ENCODE data around the gene PITX1.
"Not testable (repeated sequence)": the region's sequence is repeated elsewhere in the genome, so short reads cannot be mapped to it uniquely, and the experiment has no call there.

PITX1 gene

GRCh38 chr5:135033901-135034235 is at the start of gene PITX1:
TSS of gene PITX1 (minus strand) at chr5:135034228. CDS start at chr5:135033881, 347 bp downstream.
- DNase-seq: no peak

GRCh38 chr5:135083334-135083733 is 49.3 kb upstream of the PITX1 start:
- DNase-seq: not testable (repeated sequence)

- no peak for DNase-seq
These were observed 47.2 kb upstream of the PITX1 start for GRCh38 chr5:135081240-135081639.

GRCh38 chr5:135079760-135080159 is 45.7 kb upstream of the PITX1 start:
- DNase-seq: no peak

- no peak for DNase-seq
These were observed 45.2 kb upstream of the PITX1 start for GRCh38 chr5:135079099-135079681.

GRCh38 chr5:135076801-135077200 is 42.8 kb upstream of the PITX1 start:
- DNase-seq: no peak

- DNase-seq: no peak
These were observed 42.0 kb upstream of the PITX1 start for GRCh38 chr5:135076051-135076491.

- no peak for DNase-seq
These were observed 41.6 kb upstream of the PITX1 start for GRCh38 chr5:135075621-135076020.

GRCh38 chr5:135073761-135074345 is 39.8 kb upstream of the PITX1 start:
- DNase-seq: no peak

GRCh38 chr5:135072387-135073281 is 38.6 kb upstream of the PITX1 start:
- no peak for DNase-seq

- no peak for DNase-seq
These were observed 37.3 kb upstream of the PITX1 start for GRCh38 chr5:135071311-135071710.

- no peak for DNase-seq
These were observed 36.0 kb upstream of the PITX1 start for GRCh38 chr5:135069895-135070657.

GRCh38 chr5:135069016-135069770 is 35.2 kb upstream of the PITX1 start:
- no peak for DNase-seq

GRCh38 chr5:135067587-135067986 is 33.6 kb upstream of the PITX1 start:
- no peak for DNase-seq

- no peak for DNase-seq
These were observed 32.8 kb upstream of the PITX1 start for GRCh38 chr5:135066781-135067180.

GRCh38 chr5:135065306-135066265 is 31.6 kb upstream of the PITX1 start:
- no peak for DNase-seq

- no peak for DNase-seq
These were observed 30.2 kb upstream of the PITX1 start for GRCh38 chr5:135064235-135064570.

GRCh38 chr5:135063511-135064234 is 29.6 kb upstream of the PITX1 start:
- DNase-seq: no peak

- DNase-seq: no peak
These were observed 29.0 kb upstream of the PITX1 start for GRCh38 chr5:135063056-135063445.

- no peak for DNase-seq
These were observed 28.4 kb upstream of the PITX1 start for GRCh38 chr5:135062216-135063055.
